GM04503 (cell line): Measurements from ENCODE around the gene C2CD4B.

ENCODE experiments used
- DNase-seq: peaks from one replicate; pipeline ENCODE4 v3.0.0-alpha.2; 2012; ENCODE audit warnings: low read depth

C2CD4B gene

DNA sequence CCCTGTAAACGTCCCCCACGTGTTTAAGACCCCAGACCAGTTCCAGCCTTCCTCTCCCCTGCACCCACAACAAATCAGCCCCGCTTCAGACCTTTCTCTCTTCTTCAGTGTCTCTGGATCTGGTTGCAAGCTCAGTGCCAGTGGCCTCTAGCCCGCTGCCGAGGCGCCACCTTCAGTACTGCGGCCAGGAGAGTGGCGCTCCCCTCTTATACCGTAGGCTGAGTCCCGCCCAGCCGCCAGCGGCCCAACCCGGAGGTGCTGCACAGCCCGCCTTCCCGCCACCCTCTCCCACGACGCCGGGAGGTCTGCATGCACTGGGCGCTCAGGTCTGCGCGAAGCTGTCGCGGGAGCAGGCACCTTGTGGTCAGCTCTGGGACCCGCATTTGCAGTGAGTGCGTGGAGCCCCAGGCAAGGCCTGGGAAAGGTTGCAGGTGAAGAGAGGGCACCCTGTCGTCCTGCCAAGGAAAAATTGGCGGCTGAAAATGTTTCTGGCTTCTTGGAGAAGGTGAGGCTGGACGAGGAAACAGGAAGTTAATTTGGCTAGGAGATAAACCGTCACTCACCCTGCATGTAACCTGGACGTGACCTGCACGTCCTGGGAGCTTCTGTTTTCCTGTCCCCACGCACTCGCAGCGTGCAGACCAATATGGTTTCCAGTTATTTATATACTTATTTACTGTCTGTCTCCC is at the start of gene C2CD4B:
Gene C2CD4B, minus strand, starts transcription at position 182 of the 689 bp plus-strand sequence. CDS start 301 bp downstream, outside the sequence.
- no peak for DNase-seq

GRCh38 chr15:62212741-62213140 is 47.7 kb upstream of the C2CD4B start:
- DNase-seq = no peak

- no peak for DNase-seq
Measured at GRCh38 chr15:62211348-62211747, 46.3 kb upstream of the C2CD4B start.

- no peak for DNase-seq
Measured at GRCh38 chr15:62209821-62210220, 44.7 kb upstream of the C2CD4B start.

- DNase-seq = no peak
Measured at GRCh38 chr15:62209322-62209721, 44.2 kb upstream of the C2CD4B start.

DNA sequence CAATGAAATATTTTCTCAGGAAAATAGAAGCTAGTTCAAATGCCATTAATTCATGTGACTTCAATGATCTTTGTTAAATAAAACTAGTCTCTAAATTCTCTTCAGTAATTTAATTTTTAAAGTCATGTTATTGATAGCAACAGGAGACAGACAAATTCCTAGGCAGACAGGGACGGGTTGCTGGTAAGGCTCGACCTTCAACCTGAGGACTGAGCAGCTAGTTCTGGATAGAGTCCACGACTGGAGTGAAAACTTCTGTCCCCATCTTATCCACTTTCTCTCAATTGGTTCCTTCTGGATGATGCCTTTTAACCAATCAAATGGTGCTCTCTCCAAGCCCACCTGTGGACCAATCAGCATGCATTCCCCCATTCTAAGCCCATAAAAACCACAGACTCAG is 43.8 kb upstream of the C2CD4B start:
- DNase-seq = no peak

DNA sequence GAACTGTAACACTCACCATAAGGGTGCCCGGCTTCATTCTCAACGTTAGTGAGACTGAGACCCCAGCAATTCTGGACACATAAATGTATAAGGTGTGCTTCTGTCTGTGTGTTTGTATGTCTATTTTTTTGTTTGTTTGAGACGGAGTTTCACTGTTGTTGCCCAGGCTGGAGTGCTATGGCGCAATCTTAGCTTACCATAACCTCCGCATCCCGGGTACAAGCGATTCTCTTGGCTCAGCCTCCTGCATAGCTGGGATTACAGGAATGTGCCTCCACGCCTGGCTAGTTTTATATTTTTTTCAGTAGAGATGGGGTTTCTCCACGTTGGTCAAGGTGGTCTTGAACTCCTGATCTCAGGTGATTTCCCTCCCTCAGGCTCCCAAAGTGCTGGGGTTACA is 43.3 kb upstream of the C2CD4B start:
- no peak for DNase-seq

GRCh38 chr15:62190675-62191074 is 25.6 kb upstream of the C2CD4B start:
- no peak for DNase-seq

GRCh38 chr15:62190274-62190673 is 25.2 kb upstream of the C2CD4B start:
- no peak for DNase-seq

- DNase-seq = no peak
Measured at GRCh38 chr15:62188744-62189143, 23.7 kb upstream of the C2CD4B start.

GRCh38 chr15:62187910-62188309 is 22.8 kb upstream of the C2CD4B start:
- no peak for DNase-seq

DNA sequence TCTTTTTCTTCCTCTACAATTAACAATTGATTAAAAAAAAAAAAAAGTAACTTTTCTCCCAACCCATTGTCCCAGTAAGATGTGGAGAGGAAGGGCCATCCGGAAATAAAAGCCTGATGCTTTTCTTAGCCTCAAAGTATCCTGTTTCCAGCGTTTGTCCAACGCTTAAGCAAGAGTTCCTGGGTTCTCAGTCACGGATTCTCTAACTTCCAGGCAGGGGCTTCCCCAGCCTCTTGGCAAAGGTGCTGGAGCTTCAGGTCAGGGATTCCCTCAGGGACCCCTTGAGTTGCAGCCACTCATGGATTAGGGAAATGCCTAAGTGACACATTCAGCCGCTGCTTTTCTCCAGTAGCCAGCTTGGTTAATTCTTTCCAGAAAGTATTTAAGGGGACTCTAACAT is 22.3 kb upstream of the C2CD4B start:
- DNase-seq = no peak

- no peak for DNase-seq
Measured at GRCh38 chr15:62186578-62186977, 21.5 kb upstream of the C2CD4B start.

- no peak for DNase-seq
Measured at GRCh38 chr15:62183130-62183529, 18.0 kb upstream of the C2CD4B start.

- no peak for DNase-seq
Measured at GRCh38 chr15:62173215-62173614, 8.1 kb upstream of the C2CD4B start.

- DNase-seq = no peak
Measured at GRCh38 chr15:62171882-62172281, 6.8 kb upstream of the C2CD4B start.

- no peak for DNase-seq
Measured at GRCh38 chr15:62165793-62166375, 799 bp upstream of the C2CD4B start.

- DNase-seq = no peak
Measured at GRCh38 chr15:62164396-62165103, 535 bp downstream of the C2CD4B start.

DNA sequence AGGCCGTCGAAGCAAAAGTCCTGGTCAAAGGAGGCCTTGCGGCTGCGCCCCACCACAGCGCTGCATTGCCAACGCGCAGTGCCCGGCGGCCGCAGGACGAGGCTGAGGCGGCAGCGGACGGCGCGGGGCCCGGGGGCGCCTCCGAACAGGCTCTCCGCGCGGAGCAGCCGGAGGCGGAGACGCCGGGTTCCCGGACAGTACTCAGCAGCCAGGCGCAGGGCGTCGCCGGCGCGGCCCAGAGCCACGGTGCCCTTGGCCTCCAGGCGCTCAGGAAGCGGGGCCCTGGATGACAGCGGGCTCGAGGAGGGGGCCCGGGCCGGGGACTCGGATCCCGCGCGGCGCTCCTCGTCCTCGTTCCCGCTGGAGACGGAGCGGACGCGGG is 1.1 kb downstream of the C2CD4B start:
- DNase-seq = no peak

GRCh38 chr15:62163397-62164013 is 1.6 kb downstream of the C2CD4B start:
- DNase-seq = no peak

GRCh38 chr15:62153228-62153627 is 11.9 kb downstream of the C2CD4B start:
- DNase-seq = no peak

DNA sequence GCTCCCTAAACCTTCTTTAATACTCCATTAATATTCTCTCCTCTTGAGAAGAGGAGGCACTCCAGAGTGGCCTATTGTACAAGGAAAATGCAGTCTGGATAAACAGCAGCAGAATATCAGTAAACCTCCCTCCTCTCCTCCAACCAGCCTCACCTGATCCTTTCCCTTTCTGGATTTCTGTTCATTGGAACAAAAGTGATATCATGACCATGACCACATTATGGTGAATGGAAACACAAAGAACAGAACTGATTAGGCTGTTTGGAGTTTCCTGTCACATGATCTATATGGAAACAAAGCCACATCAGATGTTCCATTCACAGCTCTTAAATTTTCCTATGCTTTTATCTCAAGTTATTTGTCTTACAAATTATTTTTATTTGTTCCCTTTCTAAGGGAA is 14.6 kb downstream of the C2CD4B start:
- DNase-seq = no peak

DNA sequence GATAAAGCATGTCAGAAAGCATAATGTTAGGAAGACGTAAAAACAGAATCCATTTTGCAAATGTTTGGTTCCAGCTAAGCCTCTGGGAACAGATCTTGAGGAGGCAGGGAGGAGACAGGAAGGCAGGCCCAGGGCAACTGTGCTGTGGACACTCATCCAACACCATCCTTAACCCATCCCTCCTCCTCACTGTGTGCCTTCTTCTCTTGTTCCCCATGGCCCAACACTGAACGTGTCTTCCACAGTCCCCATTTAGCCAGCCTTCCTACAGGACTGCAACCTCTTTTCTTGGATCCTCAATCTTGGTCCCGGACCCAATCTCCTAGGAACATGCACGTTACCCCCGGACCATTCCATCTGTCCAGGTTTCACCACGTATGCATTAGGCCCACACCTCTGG is 15.4 kb downstream of the C2CD4B start:
- no peak for DNase-seq
